Measurements from ENCODE around the gene INSIG1. TPM values are rescaled to one million over a fixed set of nuclear protein-coding genes. Genes with fewer than 3 reads are reported as not detected.

Gene INSIG1
- total RNA-seq, 1 donor from 2014 or later, result 21.8 TPM

- Mint-ChIP-seq H3K27me3 (ENCODE audit: unreplicated experiment) (peaks cover 14% of the 10 kb centered on the region), H3K4me1 (ENCODE audit: unreplicated experiment) (peaks cover 9% of the 10 kb centered on the region), H3K4me3 (ENCODE audit: unreplicated experiment) (no peak overlapping the region), H3K9me3 (ENCODE audit: unreplicated experiment) (no peaks in the 10 kb centered on the region), H3K27ac (ENCODE audit: unreplicated experiment) (no peak overlapping the region), H3K36me3 (ENCODE audit: unreplicated experiment) (no peaks in the 10 kb centered on the region)
- TF ChIP-seq CTCF (IDR thresholded peaks at IDR 0.05), result no peak
- DNase-seq (ENCODE audit: extremely low spot score, unreplicated experiment), result no peak
Observed at GRCh38 chr7:155268921-155269650, 28.6 kb upstream of the INSIG1 start.

GRCh38 chr7:155269766-155270585 lies 27.7 kb upstream of the INSIG1 start:
- Mint-ChIP-seq H3K4me1 (ENCODE audit: unreplicated experiment) (peaks cover 12% of the 10 kb centered on the region), H3K27ac (ENCODE audit: unreplicated experiment) (no peak overlapping the region), H3K9me3 (ENCODE audit: unreplicated experiment) (no peaks in the 10 kb centered on the region), H3K27me3 (ENCODE audit: unreplicated experiment) (peaks cover 18% of the 10 kb centered on the region), H3K4me3 (ENCODE audit: unreplicated experiment) (no peak overlapping the region), H3K36me3 (ENCODE audit: unreplicated experiment) (no peaks in the 10 kb centered on the region)
- TF ChIP-seq CTCF (IDR thresholded peaks at IDR 0.05), result no peak
- no peak for DNase-seq (ENCODE audit: extremely low spot score, unreplicated experiment)

GRCh38 chr7:155270861-155271260 lies 26.8 kb upstream of the INSIG1 start:
- no peak overlapping the region for H3K4me3 Mint-ChIP-seq (ENCODE audit: unreplicated experiment)
- peaks cover 12% of the 10 kb centered on the region for H3K4me1 Mint-ChIP-seq (ENCODE audit: unreplicated experiment)
- no peak for DNase-seq (ENCODE audit: extremely low spot score, unreplicated experiment)
- no peaks in the 10 kb centered on the region for H3K36me3 Mint-ChIP-seq (ENCODE audit: unreplicated experiment)
- H3K27me3 Mint-ChIP-seq (ENCODE audit: unreplicated experiment), result peaks cover 21% of the 10 kb centered on the region
- no peak overlapping the region for H3K27ac Mint-ChIP-seq (ENCODE audit: unreplicated experiment)
- H3K9me3 Mint-ChIP-seq (ENCODE audit: unreplicated experiment), result no peaks in the 10 kb centered on the region
- no peak for TF ChIP-seq CTCF (IDR thresholded peaks at IDR 0.05)

- no peak overlapping the region for H3K4me3 Mint-ChIP-seq (ENCODE audit: unreplicated experiment)
- no peaks in the 10 kb centered on the region for H3K9me3 Mint-ChIP-seq (ENCODE audit: unreplicated experiment)
- no peak for TF ChIP-seq CTCF (IDR thresholded peaks at IDR 0.05)
- H3K36me3 Mint-ChIP-seq (ENCODE audit: unreplicated experiment), result no peaks in the 10 kb centered on the region
- DNase-seq (ENCODE audit: extremely low spot score, unreplicated experiment), result no peak
- H3K27ac Mint-ChIP-seq (ENCODE audit: unreplicated experiment), result no peak overlapping the region
- H3K4me1 Mint-ChIP-seq (ENCODE audit: unreplicated experiment), result peaks cover 12% of the 10 kb centered on the region
- H3K27me3 Mint-ChIP-seq (ENCODE audit: unreplicated experiment), result peaks cover 49% of the 10 kb centered on the region
Observed at GRCh38 chr7:155274633-155275355, 22.9 kb upstream of the INSIG1 start.
